ENCODE measurements around the gene ZNF326.

Gene ZNF326

DNA sequence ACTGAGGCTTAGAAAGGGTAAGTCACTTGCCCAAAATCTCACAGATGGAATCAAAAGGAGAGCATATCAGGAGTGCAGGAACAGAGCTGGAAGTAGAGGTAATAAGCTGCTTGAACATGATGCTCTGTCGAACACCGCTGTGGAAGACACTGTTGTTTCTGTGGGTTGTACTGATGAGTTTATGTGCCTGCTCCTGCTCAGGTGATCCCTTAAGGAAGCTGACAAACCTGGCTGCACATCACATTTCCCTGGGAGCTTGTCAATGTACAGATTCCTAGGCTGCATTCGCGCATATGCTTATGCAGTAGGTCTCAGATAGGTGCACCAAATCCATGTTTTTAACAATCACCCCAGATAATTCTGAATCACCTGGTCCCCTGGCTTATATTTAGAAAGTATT is 79.7 kb downstream of the ZNF326 start:
- no peak for DNase-seq (ENCODE audit: low spot score)

DNA sequence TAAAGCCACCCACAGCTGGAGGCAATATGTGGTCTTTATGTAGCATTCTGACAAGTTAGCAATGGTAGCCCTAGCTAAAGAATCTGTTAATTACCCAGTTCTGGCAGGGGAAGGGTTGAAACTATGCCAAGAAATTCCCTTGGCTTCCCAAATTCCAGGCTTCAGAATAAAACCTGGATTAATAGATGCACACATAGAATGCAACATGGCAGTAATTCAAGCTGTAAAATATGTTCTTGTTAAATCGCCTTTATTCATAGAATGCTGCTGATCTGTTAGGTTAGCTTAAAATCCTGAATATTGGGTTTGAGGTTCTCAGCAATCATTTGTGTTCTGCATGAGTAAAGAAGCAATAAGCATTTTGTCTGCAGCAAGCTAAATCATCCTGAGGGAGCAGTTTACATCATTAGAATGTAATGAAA is 80.1 kb downstream of the ZNF326 start:
- no peak for DNase-seq (ENCODE audit: low spot score)

DNA sequence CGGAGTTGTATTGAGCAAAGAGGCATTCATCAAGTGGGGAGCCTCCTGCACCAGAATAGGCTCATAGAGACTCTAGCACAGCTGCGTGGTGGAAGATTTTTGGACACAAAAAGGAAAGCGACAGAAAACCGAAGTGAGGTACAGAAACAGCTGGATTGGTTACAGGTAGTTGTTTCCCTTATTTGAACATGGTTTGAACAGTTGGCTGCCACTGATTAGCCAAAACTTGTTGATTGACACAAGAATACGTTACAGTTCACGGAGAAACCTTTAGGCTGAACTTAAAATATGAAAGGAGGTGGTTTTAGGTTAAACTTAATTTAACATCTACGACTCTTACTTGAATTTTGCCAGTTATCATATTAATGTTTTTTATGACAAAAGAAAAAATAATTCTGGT is 89.1 kb downstream of the ZNF326 start:
- no peak for DNase-seq (ENCODE audit: low spot score)
